Measurements from ENCODE around the gene USP44.
"Not testable (repeated sequence)": the region's sequence is repeated elsewhere in the genome, so short reads cannot be mapped to it uniquely, and the experiment has no call there.

Gene USP44

DNA sequence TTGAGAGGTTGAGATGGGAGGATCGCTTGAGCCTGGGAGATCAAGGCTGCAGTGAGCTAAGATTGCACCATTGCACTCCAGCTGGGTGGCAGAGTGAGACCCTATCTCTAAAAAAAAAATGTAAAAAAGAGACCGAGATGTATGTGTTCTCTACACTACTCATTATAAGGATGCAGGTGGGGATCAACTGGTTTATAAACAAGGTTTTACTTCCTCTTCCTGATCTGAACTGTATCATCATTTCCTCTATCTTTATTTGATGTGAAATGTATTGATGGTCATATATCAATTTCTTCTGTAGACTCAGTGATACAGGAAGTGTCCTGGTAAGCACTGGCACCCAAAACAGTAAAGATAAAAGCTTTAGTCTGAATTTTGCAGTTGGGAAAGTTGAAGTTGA lies 20.1 kb upstream of the USP44 start:
- Histone ChIP-seq H3K4me1 (ENCODE audit: low read length) (peaks cover 41% of the 10 kb centered on the region), H4K20me1 (ENCODE audit: insufficient read depth, low read length) (no peaks in the 10 kb centered on the region), H3K9me3 (ENCODE audit: insufficient read depth, low read length) (no peaks in the 10 kb centered on the region), H2AFZ (ENCODE audit: low read depth, low read length) (peak overlapping the region; percentile 94), H3K27ac (ENCODE audit: low read length) (peak overlapping the region; percentile 56), H3K36me3 (replicated peaks; ENCODE audit: low read depth, low read length) (no peaks in the 10 kb centered on the region), H3K4me3 (ENCODE audit: low read length) (peak overlapping the region; percentile 30; the same call in 1 of the 2 replicates), H3K9ac (ENCODE audit: low read length) (peak overlapping the region; percentile 9; the same call in 1 of the 2 replicates), H3K4me2 (ENCODE audit: low read length) (peak overlapping the region; percentile 57), H3K27me3 (ENCODE audit: low read depth, low read length) (no peaks in the 10 kb centered on the region), H3K79me2 (ENCODE audit: low read length) (no peaks in the 10 kb centered on the region)
- TF ChIP-seq EZH2phosphoT487 (IDR thresholded peaks at IDR 0.05; ENCODE audit: low read depth) (no peak), CTCF (IDR thresholded peaks at IDR 0.05; ENCODE audit: low read depth, low read length) (no peak)

GRCh38 chr12:95568045-95568444 lies 16.8 kb upstream of the USP44 start:
- H2AFZ ChIP-seq (ENCODE audit: low read depth, low read length); H4K20me1 ChIP-seq (ENCODE audit: insufficient read depth, low read length); H3K27ac ChIP-seq (ENCODE audit: low read length); H3K9me3 ChIP-seq (ENCODE audit: insufficient read depth, low read length); H3K79me2 ChIP-seq (ENCODE audit: low read length); H3K36me3 ChIP-seq (replicated peaks; ENCODE audit: low read depth, low read length); H3K4me2 ChIP-seq (ENCODE audit: low read length); H3K9ac ChIP-seq (ENCODE audit: low read length); H3K27me3 ChIP-seq (ENCODE audit: low read depth, low read length); H3K4me3 ChIP-seq (ENCODE audit: low read length): not testable (repeated sequence)
- H3K4me1 ChIP-seq (ENCODE audit: low read length), result peaks cover 29% of the 10 kb centered on the region

DNA sequence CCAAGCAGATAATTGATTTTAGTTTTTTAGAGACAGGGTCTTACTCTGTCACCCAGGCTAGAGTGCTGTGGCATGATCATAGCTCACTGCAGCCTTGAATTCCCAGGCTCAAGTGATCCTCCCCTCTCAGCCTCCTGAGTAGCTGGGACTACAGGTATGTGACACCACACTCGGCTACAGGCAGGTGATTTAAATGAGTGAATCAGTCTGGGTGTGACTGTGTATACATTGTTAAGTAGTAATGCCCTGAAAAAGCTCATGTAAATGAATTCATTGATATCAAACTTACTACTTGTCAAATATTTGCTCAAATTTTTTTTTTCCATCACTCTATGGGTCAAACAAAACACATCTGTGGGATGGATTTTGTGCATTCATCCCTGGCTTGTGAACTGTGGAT lies 6.3 kb upstream of the USP44 start:
- Histone ChIP-seq H4K20me1 (ENCODE audit: insufficient read depth, low read length) (no peaks in the 10 kb centered on the region), H3K9me3 (ENCODE audit: insufficient read depth, low read length) (no peaks in the 10 kb centered on the region), H3K36me3 (replicated peaks; ENCODE audit: low read depth, low read length) (no peaks in the 10 kb centered on the region), H2AFZ (ENCODE audit: low read depth, low read length) (no peak overlapping the region), H3K4me3 (ENCODE audit: low read length) (no peak overlapping the region), H3K79me2 (ENCODE audit: low read length) (no peaks in the 10 kb centered on the region), H3K4me1 (ENCODE audit: low read length) (no peaks in the 10 kb centered on the region), H3K9ac (ENCODE audit: low read length) (no peak overlapping the region), H3K4me2 (ENCODE audit: low read length) (no peak overlapping the region), H3K27me3 (ENCODE audit: low read depth, low read length) (no peaks in the 10 kb centered on the region), H3K27ac (ENCODE audit: low read length) (no peak overlapping the region)
- TF ChIP-seq CTCF (IDR thresholded peaks at IDR 0.05; ENCODE audit: low read depth, low read length), result no peak
- TF ChIP-seq EZH2phosphoT487 (IDR thresholded peaks at IDR 0.05; ENCODE audit: low read depth), result no peak

DNA sequence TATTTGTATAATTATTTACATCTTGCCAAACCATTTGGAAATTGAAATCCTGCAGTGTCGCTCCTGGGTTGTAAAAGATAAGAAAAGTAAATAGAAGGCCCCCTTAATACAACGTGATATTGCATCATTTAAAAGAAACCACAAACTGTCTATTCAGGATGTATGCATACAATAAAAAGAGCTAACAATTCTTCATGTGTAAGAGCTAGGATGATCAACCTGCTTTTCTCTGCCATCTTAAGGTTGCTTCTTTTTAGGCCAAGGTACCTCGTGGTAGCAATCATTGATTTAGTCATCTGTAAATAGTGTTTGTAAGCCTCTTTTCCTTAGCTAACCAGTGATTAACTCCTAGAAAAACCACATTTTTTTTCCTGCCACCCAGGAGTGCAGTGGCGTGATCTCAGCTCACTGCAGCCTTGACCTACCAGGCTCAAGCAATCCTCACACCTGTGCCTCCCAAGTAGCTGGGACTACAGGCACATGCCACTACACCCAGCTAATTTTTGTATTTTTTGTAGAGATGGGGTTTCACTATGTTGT lies 3.3 kb upstream of the USP44 start:
- Histone ChIP-seq H3K4me3 (ENCODE audit: low read length) (no peak overlapping the region), H3K4me1 (ENCODE audit: low read length) (peaks cover 11% of the 10 kb centered on the region; the same call in 1 of the 2 replicates), H3K27me3 (ENCODE audit: low read depth, low read length) (no peaks in the 10 kb centered on the region), H3K36me3 (replicated peaks; ENCODE audit: low read depth, low read length) (no peaks in the 10 kb centered on the region), H2AFZ (ENCODE audit: low read depth, low read length) (no peak overlapping the region), H3K79me2 (ENCODE audit: low read length) (no peaks in the 10 kb centered on the region), H3K9ac (ENCODE audit: low read length) (no peak overlapping the region), H4K20me1 (ENCODE audit: insufficient read depth, low read length) (no peaks in the 10 kb centered on the region), H3K27ac (ENCODE audit: low read length) (no peak overlapping the region), H3K4me2 (ENCODE audit: low read length) (no peak overlapping the region), H3K9me3 (ENCODE audit: insufficient read depth, low read length) (no peaks in the 10 kb centered on the region; the same call in 1 of the 2 replicates)
- TF ChIP-seq CTCF (IDR thresholded peaks at IDR 0.05; ENCODE audit: low read depth, low read length) (no peak), EZH2phosphoT487 (IDR thresholded peaks at IDR 0.05; ENCODE audit: low read depth) (no peak)

Measured in OCI-LY3 (cell line).